ENCODE data around the gene ZBTB7C. TPM values are rescaled to one million over a fixed set of nuclear protein-coding genes. Genes with fewer than 3 reads are reported as not detected.

The ZBTB7C gene
- total RNA-seq, 4 donors from 2014 or later = 38.2 to 92.3 (median 52.4) TPM

- Histone ChIP-seq H3K4me3 (peak overlapping the region; percentile 65 to 88 (median 80)), H3K27ac (peak overlapping the region; percentile 88 to 97 (median 91)), H3K36me3 (no peaks in the 10 kb centered on the region), H3K27me3 (peaks cover 0 to 20% (median 0%) of the 10 kb centered on the region in 4 donors), H3K9me3 (no peaks in the 10 kb centered on the region), H3K4me1 (peaks cover 32 to 100% (median 50%) of the 10 kb centered on the region in 3 donors)
- TF ChIP-seq CTCF (IDR thresholded peaks at IDR 0.05) (peak in 1 of 6 experiments; percentile 6), POLR2A (IDR thresholded peaks at IDR 0.05) (no peak)
- intact Hi-C loops (cut with DNase I) = no loop called here
- WGBS, 2 donors = 0 to 2% methylated on average over 9 to 12 of the region's 65 CpGs
- DNase-seq = no peak
These were observed 272.9 kb downstream of the ZBTB7C start for GRCh38 chr18:48136051-48136826.

- 7 to 29% methylated on average over 13 of the region's 14 CpGs for WGBS, 2 donors
- TF ChIP-seq CTCF (IDR thresholded peaks at IDR 0.05) (no peak), POLR2A (IDR thresholded peaks at IDR 0.05) (no peak)
- Histone ChIP-seq H3K27me3 (peaks cover 0 to 20% (median 0%) of the 10 kb centered on the region in 4 donors), H3K9me3 (no peaks in the 10 kb centered on the region), H3K36me3 (no peaks in the 10 kb centered on the region), H3K27ac (peak overlapping the region; percentile 88 to 97 (median 91)), H3K4me3 (peak overlapping the region; percentile 65 to 88 (median 80)), H3K4me1 (peaks cover 31 to 100% (median 51%) of the 10 kb centered on the region in 3 donors)
- no peak for DNase-seq
- intact Hi-C loops (cut with DNase I) = no loop called here
These were observed 273.7 kb downstream of the ZBTB7C start for GRCh38 chr18:48135436-48135966.

GRCh38 chr18:48134609-48135008 is 274.6 kb downstream of the ZBTB7C start:
- TF ChIP-seq POLR2A (IDR thresholded peaks at IDR 0.05) = no peak
- TF ChIP-seq CTCF (IDR thresholded peaks at IDR 0.05) = no peak
- H3K4me1 ChIP-seq = peaks cover 28 to 100% (median 49%) of the 10 kb centered on the region in 3 donors
- peak overlapping the region; percentile 82 to 97 (median 91) for H3K27ac ChIP-seq
- intact Hi-C loops (cut with DNase I) = no loop called here
- DNase-seq = no peak
- peak overlapping the region; percentile 65 to 88 (median 80) for H3K4me3 ChIP-seq
- H3K27me3 ChIP-seq = peaks cover 0 to 20% (median 0%) of the 10 kb centered on the region in 4 donors
- no peaks in the 10 kb centered on the region for H3K9me3 ChIP-seq
- no peaks in the 10 kb centered on the region for H3K36me3 ChIP-seq
- WGBS, 2 donors = 69 to 82% methylated on average over 3 to 5 of the region's 5 CpGs

- Histone ChIP-seq H3K4me3 (peak overlapping the region in 1 of 4 donors; percentile 88), H3K27ac (peak overlapping the region; percentile 83 to 97 (median 91)), H3K36me3 (no peaks in the 10 kb centered on the region), H3K4me1 (peaks cover 25 to 100% (median 45%) of the 10 kb centered on the region in 3 donors), H3K9me3 (no peaks in the 10 kb centered on the region), H3K27me3 (peaks cover 0 to 20% (median 0%) of the 10 kb centered on the region in 4 donors)
- TF ChIP-seq CTCF (IDR thresholded peaks at IDR 0.05) = peak in 3 of 6 experiments; percentile 17 to 40 (median 33)
- TF ChIP-seq POLR2A (IDR thresholded peaks at IDR 0.05) = peak in 2 of 4 donors; percentile 21 to 24
- 8 to 22% methylated on average over 5 of the region's 5 CpGs for WGBS, 2 donors
- intact Hi-C loops (cut with DNase I) = no loop called here
- DNase-seq = no peak
These were observed 275.4 kb downstream of the ZBTB7C start for GRCh38 chr18:48133671-48134251.

All from esophagus squamous epithelium (tissue), 5 donors.